ENCODE data around the gene ATIC. TPM values are rescaled to one million over a fixed set of nuclear protein-coding genes. Genes with fewer than 3 reads are reported as not detected.
"Not testable (repeated sequence)": the region's sequence is repeated elsewhere in the genome, so short reads cannot be mapped to it uniquely, and the experiment has no call there.

ATIC gene
- total RNA-seq, 1 donor from 2014 or later: 161 TPM

GRCh38 chr2:215359576-215359922, 47.7 kb downstream of the ATIC start:
- Mint-ChIP-seq H3K9me3 (no peaks in the 10 kb centered on the region), H3K4me3 (no peak overlapping the region), H3K4me1 (peaks cover 3% of the 10 kb centered on the region), H3K36me3 (ENCODE audit: low read depth) (peaks cover 48% of the 10 kb centered on the region), H3K27ac (no peak overlapping the region), H3K27me3 (no peaks in the 10 kb centered on the region)
- no peak for DNase-seq
- no peak for TF ChIP-seq CTCF (IDR thresholded peaks at IDR 0.05)
- ChIA-PET CTCF (no interaction called here), POLR2A (no interaction called here)
- no peak for ATAC-seq (ENCODE audit: low read depth)
- intact Hi-C loops (cut with micrococcal nuclease): no loop called here

- H3K9me3 Mint-ChIP-seq; DNase-seq; H3K27ac Mint-ChIP-seq; ATAC-seq (ENCODE audit: low read depth); CTCF ChIA-PET; POLR2A ChIA-PET; H3K27me3 Mint-ChIP-seq; H3K4me1 Mint-ChIP-seq; H3K4me3 Mint-ChIP-seq; intact Hi-C loops (cut with micrococcal nuclease): not testable (repeated sequence)
- peaks cover 48% of the 10 kb centered on the region for H3K36me3 Mint-ChIP-seq (ENCODE audit: low read depth)
These were observed 48.2 kb downstream of the ATIC start for GRCh38 chr2:215360059-215360458.

GRCh38 chr2:215360596-215360995, 48.7 kb downstream of the ATIC start:
- ATAC-seq (ENCODE audit: low read depth) (no peak), DNase-seq (no peak)
- CTCF ChIA-PET: no interaction called here
- Mint-ChIP-seq H3K36me3 (ENCODE audit: low read depth) (peaks cover 46% of the 10 kb centered on the region), H3K27me3 (no peaks in the 10 kb centered on the region), H3K9me3 (no peaks in the 10 kb centered on the region), H3K27ac (no peak overlapping the region), H3K4me1 (peaks cover 3% of the 10 kb centered on the region), H3K4me3 (no peak overlapping the region)
- intact Hi-C loops (cut with micrococcal nuclease): no loop called here
- no peak for TF ChIP-seq CTCF (IDR thresholded peaks at IDR 0.05)
- POLR2A ChIA-PET: no interaction called here

- intact Hi-C loops (cut with micrococcal nuclease): no loop called here
- no peak for DNase-seq
- Mint-ChIP-seq H3K27me3 (no peaks in the 10 kb centered on the region), H3K4me1 (peaks cover 3% of the 10 kb centered on the region), H3K9me3 (no peaks in the 10 kb centered on the region), H3K27ac (no peak overlapping the region), H3K36me3 (ENCODE audit: low read depth) (peaks cover 45% of the 10 kb centered on the region), H3K4me3 (no peak overlapping the region)
- no peak for TF ChIP-seq CTCF (IDR thresholded peaks at IDR 0.05)
- ATAC-seq (ENCODE audit: low read depth): no peak
- CTCF ChIA-PET: interaction anchor here (0.7 kb wide), 1 partner anchor 897 kb away, joined by 4 read pairs; no protein-coding TSS in a partner anchor
- POLR2A ChIA-PET: no interaction called here
These were observed 49.5 kb downstream of the ATIC start for GRCh38 chr2:215361211-215361875.

GRCh38 chr2:215361876-215362561, 50.2 kb downstream of the ATIC start:
- H3K4me3 Mint-ChIP-seq: no peak overlapping the region
- H3K27ac Mint-ChIP-seq: no peak overlapping the region
- H3K27me3 Mint-ChIP-seq: no peaks in the 10 kb centered on the region
- ATAC-seq (ENCODE audit: low read depth) (no peak), DNase-seq (no peak)
- TF ChIP-seq CTCF (IDR thresholded peaks at IDR 0.05): no peak
- H3K36me3 Mint-ChIP-seq (ENCODE audit: low read depth): peaks cover 43% of the 10 kb centered on the region
- ChIA-PET CTCF (interaction anchor here (0.7 kb wide), 1 partner anchor 897 kb away, joined by 4 read pairs; no protein-coding TSS in a partner anchor), POLR2A (no interaction called here)
- intact Hi-C loops (cut with micrococcal nuclease): no loop called here
- peaks cover 3% of the 10 kb centered on the region for H3K4me1 Mint-ChIP-seq
- H3K9me3 Mint-ChIP-seq: no peaks in the 10 kb centered on the region
